Liver (tissue), 9 donors: ENCODE data around the gene GSX2. TPM values are rescaled to one million over a fixed set of nuclear protein-coding genes. Genes with fewer than 3 reads are reported as not detected.

ENCODE experiments used
- DNase-seq: peaks from one replicate; pipeline ENCODE4 v3.0.0-alpha.2; 2017; ENCODE audit warnings: low spot score
- H3K27ac ChIP-seq, 2 donors: one replicate each; pipeline ENCODE4 v1.7.0; 2013; ENCODE audit warnings: inconsistent platforms in 2 of 2, low read length in 2 of 2, control low read depth in 1 of 2, low read depth in 1 of 2, mild to moderate bottlenecking in 1 of 2
- H3K27me3 ChIP-seq, 4 donors: one replicate each; pipeline versions ENCODE4 v1.6.1 to v1.7.0; 2013; ENCODE audit warnings: low read length in 3 of 4, inconsistent platforms in 1 of 4, mild to moderate bottlenecking in 1 of 4, moderate library complexity in 1 of 4; ENCODE audit not compliant: control insufficient read depth in 4 of 4, insufficient read depth in 4 of 4
- H3K36me3 ChIP-seq, 4 donors: one replicate each; pipeline versions ENCODE4 v1.6.1 to v1.7.0; 2013; ENCODE audit warnings: low read length in 3 of 4, mild to moderate bottlenecking in 3 of 4, low read depth in 1 of 4, moderate library complexity in 1 of 4; ENCODE audit not compliant: control insufficient read depth in 4 of 4, insufficient read depth in 3 of 4
- H3K4me1 ChIP-seq, 4 donors: one replicate each; pipeline versions ENCODE4 v1.6.1 to v1.7.0; 2013; ENCODE audit warnings: low read length in 3 of 4, mild to moderate bottlenecking in 3 of 4, moderate library complexity in 1 of 4; ENCODE audit not compliant: control insufficient read depth in 4 of 4, insufficient read depth in 4 of 4
- H3K4me3 ChIP-seq, 3 donors: one replicate each; pipeline versions ENCODE4 v1.6.1 to v1.7.0; 2013; ENCODE audit warnings: low read length in 3 of 3, control low read depth in 1 of 3, low read depth in 1 of 3, mild to moderate bottlenecking in 1 of 3
- H3K9ac ChIP-seq, 2 donors: one replicate each; pipeline ENCODE4 v1.7.0; 2013; ENCODE audit warnings: low read length in 2 of 2, mild to moderate bottlenecking in 2 of 2, moderate library complexity in 2 of 2, control low read depth in 1 of 2, low read depth in 1 of 2
- H3K9me3 ChIP-seq, 4 donors: one replicate each; pipeline versions ENCODE4 v1.6.1 to v1.7.0; 2013; ENCODE audit warnings: low read length in 3 of 4; ENCODE audit not compliant: control insufficient read depth in 4 of 4
- ATF3 ChIP-seq: IDR thresholded peaks from 2 replicates; pipeline ENCODE4 v1.6.1; 2016; ENCODE audit warnings: antibody characterized with exemption
- EGR1 ChIP-seq, 2 donors: IDR thresholded peaks; 2 replicates each; pipeline ENCODE4 v1.6.1; 2016 to 2018; ENCODE audit warnings: antibody characterized with exemption in 2 of 2, low read depth in 2 of 2
- FOXA1 ChIP-seq: IDR thresholded peaks from 2 replicates; pipeline ENCODE4 v1.6.1; 2016; ENCODE audit warnings: antibody characterized with exemption
- GABPA ChIP-seq, 2 donors: IDR thresholded peaks in 1 of 2; conservative IDR thresholded peaks in 1 of 2; 2 replicates each; pipeline ENCODE4 v1.6.1; 2016; ENCODE audit warnings: antibody characterized with exemption in 2 of 2, mild to moderate bottlenecking in 1 of 2, moderate library complexity in 1 of 2
- HNF4A ChIP-seq, 2 donors: conservative IDR thresholded peaks; 2 replicates each; pipeline ENCODE4 v1.6.1; 2016; ENCODE audit warnings: antibody characterized with exemption in 2 of 2, mild to moderate bottlenecking in 2 of 2
- HNF4G ChIP-seq: IDR thresholded peaks from 2 replicates; pipeline ENCODE4 v1.6.1; 2016; ENCODE audit warnings: antibody characterized with exemption
- JUND ChIP-seq, 2 donors: IDR thresholded peaks; 2 replicates each; pipeline ENCODE4 v1.6.1; 2016; ENCODE audit warnings: antibody characterized with exemption in 2 of 2
- MAX ChIP-seq: IDR thresholded peaks from 2 replicates; pipeline ENCODE4 v1.6.1; 2016; ENCODE audit warnings: antibody characterized with exemption
- RAD21 ChIP-seq, 2 donors: IDR thresholded peaks; 2 replicates each; pipeline ENCODE4 v1.6.1; 2016; ENCODE audit warnings: antibody characterized with exemption in 2 of 2, mild to moderate bottlenecking in 2 of 2
- RXRA ChIP-seq, 2 donors: IDR thresholded peaks; 2 replicates each; pipeline ENCODE4 v1.6.1; 2017 to 2018; ENCODE audit warnings: antibody characterized with exemption in 2 of 2, mild to moderate bottlenecking in 1 of 2
- SP1 ChIP-seq: IDR thresholded peaks from 2 replicates; pipeline ENCODE4 v1.6.1; 2018; ENCODE audit warnings: antibody characterized with exemption, mild to moderate bottlenecking
- TAF1 ChIP-seq: conservative IDR thresholded peaks from 2 replicates; pipeline ENCODE4 v1.6.1; 2016; ENCODE audit warnings: antibody characterized with exemption, mild to moderate bottlenecking
- YY1 ChIP-seq: IDR thresholded peaks from 2 replicates; pipeline ENCODE4 v1.6.1; 2016; ENCODE audit warnings: antibody characterized with exemption, mild to moderate bottlenecking
- WGBS: extraction: QIAGEN DNeasy Blood & Tissue Kit; methylation state at CpG from one replicate; pipeline ENCODE4 v1.1.7; 2013; 5-methylcytosine and 5-hydroxymethylcytosine counted together
- polyA plus RNA-seq, 2 donors: library from polyadenylated mRNA; stranded (reverse) in 1 of 2; unstranded in 1 of 2; fragments of 200-250 nt in 1 of 2; fragments of >200 nt in 1 of 2; fragmentation: Nextera tagmentation in 1 of 2; extraction: Ambion mirVana in 1 of 2; gene quantifications; one replicate each; pipeline versions ENCODE4 v1.2.1 to v1.2.3, GENCODE V29; 2013 to 2015
- total RNA-seq, 2 donors: library from RNA; depleted of rRNA; stranded (reverse); fragments of >200 nt; gene quantifications; one replicate each; pipeline ENCODE4 v1.2.3, GENCODE V29; 2014
- TF ChIP-seq, protein P1 (sequence below): IDR thresholded peaks from 2 replicates; pipeline ENCODE4 v1.6.1; 2016; ENCODE audit warnings: antibody characterized with exemption, mild to moderate bottlenecking
- TF ChIP-seq, protein P2 (sequence below): fragments of 150-350 bp; IDR thresholded peaks from 2 replicates; pipeline ENCODE4 v1.5.1; 2017; ENCODE audit warnings: improper control_type of control experiment, low read depth, low read length; ENCODE audit not compliant: missing input control
- donor health status: healthy.
- donor health status: healthy.
- donor health status: healthy.
- donor health status: healthy.
- donor health status: healthy.

GSX2 gene
- total and polyA plus RNA-seq, 4 donors: not detected

GRCh38 chr4:54060116-54060515 lies 39.8 kb upstream of the GSX2 start:
- no peak for DNase-seq
- Histone ChIP-seq H3K9me3 (no peaks in the 10 kb centered on the region), H3K4me1 (peaks cover 8 to 61% (median 42%) of the 10 kb centered on the region in 4 donors), H3K4me3 (no peak overlapping the region), H3K27me3 (no peaks in the 10 kb centered on the region), H3K27ac (no peak overlapping the region), H3K9ac (no peak overlapping the region), H3K36me3 (peaks cover 0 to 2% (median 0%) of the 10 kb centered on the region in 4 donors)
- WGBS: 54% methylated on average over 2 of the region's 2 CpGs
- TF ChIP-seq YY1: no peak
- no peak for TF ChIP-seq RAD21 (IDR thresholded peaks at IDR 0.05)

DNA sequence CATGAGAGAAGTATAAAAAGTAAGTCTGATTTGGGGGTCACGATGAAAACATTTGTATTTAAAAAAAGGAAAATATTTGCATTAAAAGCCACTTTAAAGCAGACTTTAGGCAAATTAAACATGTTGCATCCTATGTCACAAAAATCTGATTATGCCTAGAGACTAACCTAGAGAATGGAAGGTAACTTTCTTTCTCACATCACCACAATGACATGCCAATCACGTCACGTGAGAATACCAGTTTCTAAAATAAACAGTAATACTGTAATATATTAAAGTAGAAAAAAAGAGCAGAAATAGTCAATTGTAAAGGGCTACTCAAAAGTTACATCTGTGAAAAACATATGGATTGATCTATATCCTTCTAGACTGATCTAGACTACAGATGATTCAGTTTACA lies 38.9 kb upstream of the GSX2 start:
- H3K27me3 ChIP-seq: no peaks in the 10 kb centered on the region
- WGBS: 53% methylated on average over 3 of the region's 3 CpGs
- no peak overlapping the region for H3K4me3 ChIP-seq
- H3K27ac ChIP-seq: no peak overlapping the region
- peaks cover 0 to 2% (median 0%) of the 10 kb centered on the region in 4 donors for H3K36me3 ChIP-seq
- H3K9ac ChIP-seq: no peak overlapping the region
- DNase-seq: no peak
- H3K9me3 ChIP-seq: no peaks in the 10 kb centered on the region
- TF ChIP-seq JUND (IDR thresholded peaks at IDR 0.05) (no peak), HNF4A (conservative IDR thresholded peaks at IDR 0.05) (no peak), TAF1 (no peak), MAX (no peak), YY1 (no peak)
- H3K4me1 ChIP-seq: peaks cover 8 to 51% (median 42%) of the 10 kb centered on the region in 4 donors

DNA sequence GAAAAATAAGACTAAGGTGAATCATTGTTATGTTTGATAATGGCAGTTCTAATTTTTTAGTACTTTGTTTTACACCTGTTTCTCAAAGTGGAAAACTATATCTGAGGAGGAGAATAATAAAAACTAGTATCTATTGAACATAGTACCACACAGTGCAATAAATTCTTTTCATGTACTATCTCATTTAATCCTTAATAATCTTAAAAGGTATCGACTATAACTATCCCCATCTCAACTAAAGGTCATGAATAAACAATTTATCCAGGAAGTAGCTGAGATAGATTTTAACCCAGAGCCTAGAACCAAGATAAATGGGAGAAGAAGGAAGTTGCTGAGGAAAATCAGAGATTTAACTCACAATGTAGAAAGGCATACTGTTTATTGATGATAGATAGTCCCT lies 38.1 kb upstream of the GSX2 start:
- H3K4me1 ChIP-seq: peaks cover 8 to 46% (median 35%) of the 10 kb centered on the region in 4 donors
- peaks cover 0 to 2% (median 0%) of the 10 kb centered on the region in 4 donors for H3K36me3 ChIP-seq
- no peak for TF ChIP-seq RXRA (IDR thresholded peaks at IDR 0.05)
- no peak for TF ChIP-seq MAX
- TF ChIP-seq HNF4G: no peak
- no peak for TF ChIP-seq SP1
- TF ChIP-seq EGR1 (IDR thresholded peaks at IDR 0.05; ENCODE audit: low read depth in 2 of 2): no peak
- no peak for TF ChIP-seq FOXA1
- no peak for TF ChIP-seq HNF4A (conservative IDR thresholded peaks at IDR 0.05)
- TF ChIP-seq GABPA (IDR thresholded peaks at IDR 0.05 in 1 of 2, conservative IDR thresholded peaks at IDR 0.05 in 1 of 2): no peak
- TF ChIP-seq, protein P1, sequence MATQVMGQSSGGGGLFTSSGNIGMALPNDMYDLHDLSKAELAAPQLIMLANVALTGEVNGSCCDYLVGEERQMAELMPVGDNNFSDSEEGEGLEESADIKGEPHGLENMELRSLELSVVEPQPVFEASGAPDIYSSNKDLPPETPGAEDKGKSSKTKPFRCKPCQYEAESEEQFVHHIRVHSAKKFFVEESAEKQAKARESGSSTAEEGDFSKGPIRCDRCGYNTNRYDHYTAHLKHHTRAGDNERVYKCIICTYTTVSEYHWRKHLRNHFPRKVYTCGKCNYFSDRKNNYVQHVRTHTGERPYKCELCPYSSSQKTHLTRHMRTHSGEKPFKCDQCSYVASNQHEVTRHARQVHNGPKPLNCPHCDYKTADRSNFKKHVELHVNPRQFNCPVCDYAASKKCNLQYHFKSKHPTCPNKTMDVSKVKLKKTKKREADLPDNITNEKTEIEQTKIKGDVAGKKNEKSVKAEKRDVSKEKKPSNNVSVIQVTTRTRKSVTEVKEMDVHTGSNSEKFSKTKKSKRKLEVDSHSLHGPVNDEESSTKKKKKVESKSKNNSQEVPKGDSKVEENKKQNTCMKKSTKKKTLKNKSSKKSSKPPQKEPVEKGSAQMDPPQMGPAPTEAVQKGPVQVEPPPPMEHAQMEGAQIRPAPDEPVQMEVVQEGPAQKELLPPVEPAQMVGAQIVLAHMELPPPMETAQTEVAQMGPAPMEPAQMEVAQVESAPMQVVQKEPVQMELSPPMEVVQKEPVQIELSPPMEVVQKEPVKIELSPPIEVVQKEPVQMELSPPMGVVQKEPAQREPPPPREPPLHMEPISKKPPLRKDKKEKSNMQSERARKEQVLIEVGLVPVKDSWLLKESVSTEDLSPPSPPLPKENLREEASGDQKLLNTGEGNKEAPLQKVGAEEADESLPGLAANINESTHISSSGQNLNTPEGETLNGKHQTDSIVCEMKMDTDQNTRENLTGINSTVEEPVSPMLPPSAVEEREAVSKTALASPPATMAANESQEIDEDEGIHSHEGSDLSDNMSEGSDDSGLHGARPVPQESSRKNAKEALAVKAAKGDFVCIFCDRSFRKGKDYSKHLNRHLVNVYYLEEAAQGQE: no peak
- TF ChIP-seq, protein P2, sequence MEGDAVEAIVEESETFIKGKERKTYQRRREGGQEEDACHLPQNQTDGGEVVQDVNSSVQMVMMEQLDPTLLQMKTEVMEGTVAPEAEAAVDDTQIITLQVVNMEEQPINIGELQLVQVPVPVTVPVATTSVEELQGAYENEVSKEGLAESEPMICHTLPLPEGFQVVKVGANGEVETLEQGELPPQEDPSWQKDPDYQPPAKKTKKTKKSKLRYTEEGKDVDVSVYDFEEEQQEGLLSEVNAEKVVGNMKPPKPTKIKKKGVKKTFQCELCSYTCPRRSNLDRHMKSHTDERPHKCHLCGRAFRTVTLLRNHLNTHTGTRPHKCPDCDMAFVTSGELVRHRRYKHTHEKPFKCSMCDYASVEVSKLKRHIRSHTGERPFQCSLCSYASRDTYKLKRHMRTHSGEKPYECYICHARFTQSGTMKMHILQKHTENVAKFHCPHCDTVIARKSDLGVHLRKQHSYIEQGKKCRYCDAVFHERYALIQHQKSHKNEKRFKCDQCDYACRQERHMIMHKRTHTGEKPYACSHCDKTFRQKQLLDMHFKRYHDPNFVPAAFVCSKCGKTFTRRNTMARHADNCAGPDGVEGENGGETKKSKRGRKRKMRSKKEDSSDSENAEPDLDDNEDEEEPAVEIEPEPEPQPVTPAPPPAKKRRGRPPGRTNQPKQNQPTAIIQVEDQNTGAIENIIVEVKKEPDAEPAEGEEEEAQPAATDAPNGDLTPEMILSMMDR: no peak
- no peak for TF ChIP-seq YY1
- TF ChIP-seq ATF3: no peak
- H3K27me3 ChIP-seq: no peaks in the 10 kb centered on the region
- H3K4me3 ChIP-seq: peak overlapping the region in 1 of 3 donors; percentile 88
- no peak for DNase-seq
- H3K27ac ChIP-seq: peak overlapping the region in 1 of 2 donors; percentile 97
- H3K9ac ChIP-seq: no peak overlapping the region
- no peaks in the 10 kb centered on the region for H3K9me3 ChIP-seq
- WGBS: 60% methylated on average over 1 of the region's 1 CpG
